GM18868 (cell line): ENCODE results near the gene OR8A1.

Experiments
- ATAC-seq: cut with Tn5 transposase; IDR thresholded peaks from one replicate; pipeline ENCODE4 v1.9.1; 2021; ENCODE audit warnings: mild to moderate bottlenecking, moderate library complexity; ENCODE audit not compliant: unreplicated experiment

Gene OR8A1

DNA sequence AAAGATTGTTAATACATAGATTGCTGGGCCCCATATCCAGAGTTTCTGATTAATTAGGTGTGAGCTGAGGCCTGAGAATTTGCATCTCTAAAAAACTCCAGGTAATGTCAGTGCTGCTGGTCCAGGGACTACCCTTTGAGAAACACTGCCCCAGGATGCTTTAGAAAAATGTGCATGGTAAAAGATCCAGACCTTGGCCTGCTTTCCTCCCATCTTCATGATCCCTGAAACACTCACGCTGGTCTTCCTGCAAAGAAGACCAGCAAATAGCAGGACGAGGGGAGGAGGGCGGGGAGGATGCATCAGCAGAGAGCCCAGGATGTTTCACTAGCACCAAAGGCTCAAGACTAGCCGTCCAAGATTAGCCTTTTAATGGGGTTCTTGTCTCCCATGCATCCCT, at the start of gene OR8A1:
TSS of gene OR8A1 (plus strand) at position 301 of the 400 bp plus-strand sequence. CDS start 123 bp downstream, outside the sequence.
- ATAC-seq = no peak

DNA sequence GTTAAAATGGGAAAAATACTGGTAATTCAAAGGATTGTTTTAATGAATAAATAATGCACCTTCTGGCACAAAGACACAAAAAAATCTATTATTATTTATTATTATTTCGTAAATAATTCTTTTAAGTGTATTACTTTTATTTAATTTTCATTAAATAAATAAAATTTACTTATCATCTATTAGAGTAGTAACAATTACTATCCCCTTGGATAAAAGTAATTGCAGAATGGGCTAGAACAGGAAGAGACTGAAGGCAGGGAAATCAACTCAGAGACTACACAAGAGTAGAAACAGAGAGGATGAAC, 49.3 kb upstream of the OR8A1 start:
- ATAC-seq = no peak

DNA sequence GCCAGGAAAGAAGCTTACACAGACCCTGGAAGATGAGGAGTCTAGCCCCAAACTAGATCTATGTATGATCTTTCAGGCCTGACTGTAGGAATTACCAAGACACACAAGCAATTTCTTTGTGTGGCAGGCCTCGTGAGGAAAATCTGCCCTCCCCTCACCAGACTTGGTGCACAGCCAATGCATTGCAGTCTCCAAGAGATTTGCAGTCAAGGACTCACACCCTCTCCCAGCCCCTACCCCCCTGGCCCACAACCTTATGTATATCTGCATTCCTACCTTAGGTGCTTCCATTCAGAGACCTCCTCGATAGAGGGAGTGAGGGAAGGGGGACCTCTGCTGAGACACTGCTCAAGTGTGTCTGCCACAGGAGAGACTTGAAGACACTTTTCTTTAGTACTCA, 36.2 kb upstream of the OR8A1 start:
- no peak for ATAC-seq

DNA sequence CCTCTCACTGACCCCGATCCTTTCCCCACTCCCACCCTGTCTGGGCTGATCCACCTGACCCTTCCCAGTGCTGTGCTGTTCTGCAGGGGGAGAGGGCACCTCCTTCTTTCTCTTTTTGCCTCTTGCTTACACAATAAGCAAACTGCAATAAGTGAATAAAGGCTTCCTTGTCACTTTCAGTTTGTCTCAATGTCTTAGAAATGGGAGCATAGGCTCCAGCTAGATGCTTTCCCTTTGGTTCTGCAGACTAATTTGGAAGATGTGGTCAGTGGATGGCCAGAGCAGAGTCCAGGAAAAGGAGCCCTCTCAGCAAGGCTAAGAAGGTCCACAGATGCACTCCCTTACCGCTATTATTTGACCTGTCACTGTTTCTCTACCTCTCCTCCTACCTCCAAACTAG, 35.7 kb upstream of the OR8A1 start:
- no peak for ATAC-seq

DNA sequence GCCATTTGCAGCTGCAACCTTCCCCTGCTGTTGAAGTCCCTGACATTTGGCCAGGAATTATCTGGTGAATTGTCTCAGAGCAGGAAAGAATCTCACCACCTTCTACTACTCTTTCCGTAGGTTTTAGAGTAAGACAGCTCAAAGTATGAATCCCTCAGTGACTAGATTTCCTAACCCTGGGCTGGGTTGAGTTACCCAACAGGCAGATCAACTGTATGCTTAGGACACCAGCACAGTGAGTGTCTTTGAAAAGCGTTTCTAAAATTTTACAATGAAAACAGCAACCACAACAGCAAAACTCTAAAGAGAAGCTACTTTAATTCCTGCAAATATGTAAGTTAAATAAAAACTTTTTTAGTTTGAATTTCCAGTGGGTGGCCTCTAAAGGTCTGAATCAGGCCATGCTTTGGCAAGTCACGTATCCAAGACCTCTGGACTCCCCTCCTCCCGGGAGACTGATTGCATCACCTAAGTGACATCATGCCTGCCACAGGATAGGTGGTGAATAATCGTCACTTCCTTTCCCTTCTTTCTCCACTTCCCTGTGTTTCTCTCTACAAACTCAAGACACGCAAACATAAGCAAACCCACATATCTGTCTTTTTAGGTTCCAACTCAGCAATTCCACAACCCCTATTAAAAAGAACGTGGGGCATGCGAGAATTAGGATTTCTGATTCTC, 34.1 kb upstream of the OR8A1 start:
- no peak for ATAC-seq

DNA sequence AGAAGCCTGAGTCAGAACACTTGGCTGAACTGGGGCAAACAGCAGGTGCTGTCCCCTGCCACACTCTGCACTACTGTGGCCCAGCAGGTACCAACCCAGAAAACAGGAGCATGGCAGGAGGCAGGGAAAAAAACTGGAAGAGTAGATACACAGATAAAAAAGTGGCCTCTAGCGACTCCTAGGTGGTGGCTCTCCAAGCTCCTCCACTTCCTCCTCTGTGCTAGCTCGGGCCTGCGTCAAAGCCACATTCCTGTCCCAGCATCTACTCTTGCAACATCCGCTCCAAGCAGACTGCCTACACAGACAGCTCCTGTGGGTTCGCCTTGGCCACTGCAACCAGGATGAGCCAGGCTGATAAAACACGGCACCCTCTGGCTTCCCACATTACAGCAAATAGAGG, 33.3 kb upstream of the OR8A1 start:
- ATAC-seq = no peak

DNA sequence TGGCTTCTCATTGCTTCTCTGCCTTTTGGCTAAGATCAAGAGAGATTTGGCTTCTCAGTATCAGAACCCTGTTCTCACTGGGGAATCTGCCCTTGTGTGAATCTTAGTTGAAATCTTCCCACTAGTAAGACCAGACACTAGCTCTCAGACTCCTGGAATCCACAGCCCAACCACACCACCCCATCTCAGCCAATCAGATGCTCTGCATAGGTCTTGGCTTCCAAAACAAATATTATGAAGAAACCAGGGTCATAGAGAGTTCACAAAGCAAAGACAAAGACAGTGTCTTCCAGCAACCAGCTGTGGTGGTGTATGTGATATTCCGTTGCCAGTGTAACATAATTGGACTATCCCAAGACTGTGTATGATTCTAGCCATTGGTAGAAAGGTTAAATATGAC, 31.8 kb upstream of the OR8A1 start:
- ATAC-seq = no peak

DNA sequence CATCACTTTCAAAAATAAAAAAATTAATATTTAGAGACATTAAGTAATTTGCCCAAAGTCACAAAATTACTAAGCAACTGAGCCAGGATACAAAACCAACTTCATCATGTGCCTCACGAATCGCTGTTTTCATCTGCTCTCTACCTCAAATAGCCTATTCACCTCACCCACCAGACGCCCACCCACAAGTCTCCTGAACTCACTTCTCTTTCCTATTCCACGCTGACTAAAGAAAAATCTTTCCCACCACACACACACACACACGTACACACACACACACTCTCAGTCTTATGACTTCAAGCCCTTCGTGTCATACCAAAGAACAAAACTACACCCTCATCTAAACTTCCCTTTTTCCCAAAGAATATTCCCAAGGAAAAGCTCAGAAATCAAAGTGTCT, 28.6 kb upstream of the OR8A1 start:
- ATAC-seq = no peak

DNA sequence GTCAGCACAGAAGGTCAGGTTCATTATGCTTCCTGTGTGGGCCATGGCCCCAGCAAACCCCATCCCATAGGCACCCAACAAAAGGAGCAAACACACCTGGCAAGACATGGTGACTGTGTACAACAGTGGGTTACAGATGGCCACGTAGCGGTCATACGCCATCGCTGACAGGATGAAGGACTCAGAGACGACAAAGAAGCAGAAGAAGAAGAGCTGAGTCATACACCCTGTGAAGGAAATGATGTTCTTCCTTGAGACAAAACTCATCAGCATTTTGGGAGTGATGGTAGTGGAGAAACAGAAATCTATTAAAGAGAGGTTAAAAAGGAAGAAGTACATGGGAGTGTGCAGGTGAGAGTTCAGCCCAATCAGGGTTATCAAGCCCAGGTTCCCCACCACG, 26.7 kb upstream of the OR8A1 start:
- ATAC-seq = no peak

DNA sequence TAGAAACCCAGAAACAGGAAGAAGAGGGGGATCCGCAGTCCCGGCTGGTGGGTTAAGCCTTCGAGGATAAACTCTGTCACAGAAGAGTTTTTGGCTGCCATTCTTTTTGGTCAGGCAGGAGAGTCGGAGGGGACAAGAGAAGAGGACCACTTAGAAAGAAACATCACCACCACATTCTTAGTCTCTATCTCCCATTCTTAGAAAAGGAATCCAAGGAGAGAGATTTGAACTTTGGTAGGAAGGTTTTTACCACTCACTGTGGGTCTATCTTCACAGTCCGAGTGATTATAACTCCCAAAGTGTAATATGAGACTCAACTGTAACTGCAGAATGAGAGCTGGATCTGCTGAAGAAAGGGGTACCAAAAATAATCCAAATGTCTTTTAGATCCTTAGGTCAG, 26.2 kb upstream of the OR8A1 start, which contains the start of gene OR8B12:
TSS of gene OR8B12 (minus strand) at position 101 of the 400 bp plus-strand sequence. CDS start at position 101, 0 bp downstream.
- no peak for ATAC-seq

DNA sequence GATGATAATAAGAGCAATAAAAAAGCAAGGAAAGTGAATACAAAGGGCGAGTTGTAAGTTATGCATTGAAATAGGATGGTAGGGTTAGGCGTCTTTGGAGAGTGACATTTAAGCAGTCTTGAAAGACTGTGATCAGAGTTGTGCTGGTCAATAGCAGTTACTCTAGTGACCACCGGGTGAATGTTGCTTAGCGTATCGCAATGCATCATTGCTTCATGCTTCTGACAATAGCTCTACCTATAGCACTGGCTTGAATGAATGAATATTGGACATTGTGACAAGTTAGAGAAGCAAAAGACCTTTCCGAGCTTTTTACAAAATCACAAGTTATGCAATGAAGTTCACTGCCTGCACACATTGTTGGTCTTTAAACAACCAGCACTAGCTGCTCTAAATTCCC, 18.6 kb upstream of the OR8A1 start:
- ATAC-seq = no peak

DNA sequence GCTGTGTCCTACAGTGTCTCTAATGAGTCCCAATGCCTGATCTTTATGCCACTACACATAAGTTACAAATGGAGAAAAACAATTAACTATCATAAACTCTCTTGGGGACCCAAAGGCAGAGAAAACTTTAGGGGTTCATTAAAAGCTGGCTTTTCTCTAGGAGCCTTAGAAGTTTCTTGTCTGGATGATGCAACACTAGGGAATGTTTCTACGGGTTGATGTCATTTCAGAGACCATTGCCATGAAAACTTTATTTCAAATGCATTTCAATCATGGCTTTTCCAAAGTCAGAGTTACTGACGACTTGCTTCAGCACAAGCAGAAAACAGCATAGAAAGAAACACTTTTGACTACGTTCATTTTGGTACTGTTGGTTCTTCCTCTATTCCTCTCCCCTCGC, 17.8 kb upstream of the OR8A1 start:
- ATAC-seq = no peak

DNA sequence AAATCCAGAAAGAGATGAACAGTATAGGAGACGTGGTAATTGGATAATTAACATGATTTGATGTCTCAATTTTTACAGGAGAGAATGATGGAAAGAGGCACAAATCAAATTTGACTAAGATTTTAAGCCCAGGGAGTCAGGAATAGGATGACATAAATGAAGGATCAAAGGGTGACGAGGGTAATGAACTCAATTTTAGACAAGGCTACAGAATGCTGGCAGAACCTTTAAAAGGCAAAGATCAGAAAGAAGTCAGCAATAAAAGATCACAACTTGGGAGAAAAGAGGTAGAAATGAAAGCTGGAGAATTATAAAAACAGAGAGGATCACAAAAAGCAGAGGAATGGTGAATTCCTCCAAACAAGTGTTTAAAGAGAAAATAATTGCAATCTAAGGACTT, 13.0 kb upstream of the OR8A1 start:
- no peak for ATAC-seq

DNA sequence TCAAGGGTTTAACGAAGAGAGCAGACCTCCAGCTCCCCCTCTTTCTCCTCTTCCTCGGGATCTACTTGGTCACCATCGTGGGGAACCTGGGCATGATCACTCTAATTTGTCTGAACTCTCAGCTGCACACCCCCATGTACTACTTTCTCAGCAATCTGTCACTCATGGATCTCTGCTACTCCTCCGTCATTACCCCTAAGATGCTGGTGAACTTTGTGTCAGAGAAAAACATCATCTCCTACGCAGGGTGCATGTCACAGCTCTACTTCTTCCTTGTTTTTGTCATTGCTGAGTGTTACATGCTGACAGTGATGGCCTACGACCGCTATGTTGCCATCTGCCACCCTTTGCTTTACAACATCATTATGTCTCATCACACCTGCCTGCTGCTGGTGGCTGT, 363 bp downstream of the OR8A1 start:
- ATAC-seq = no peak

DNA sequence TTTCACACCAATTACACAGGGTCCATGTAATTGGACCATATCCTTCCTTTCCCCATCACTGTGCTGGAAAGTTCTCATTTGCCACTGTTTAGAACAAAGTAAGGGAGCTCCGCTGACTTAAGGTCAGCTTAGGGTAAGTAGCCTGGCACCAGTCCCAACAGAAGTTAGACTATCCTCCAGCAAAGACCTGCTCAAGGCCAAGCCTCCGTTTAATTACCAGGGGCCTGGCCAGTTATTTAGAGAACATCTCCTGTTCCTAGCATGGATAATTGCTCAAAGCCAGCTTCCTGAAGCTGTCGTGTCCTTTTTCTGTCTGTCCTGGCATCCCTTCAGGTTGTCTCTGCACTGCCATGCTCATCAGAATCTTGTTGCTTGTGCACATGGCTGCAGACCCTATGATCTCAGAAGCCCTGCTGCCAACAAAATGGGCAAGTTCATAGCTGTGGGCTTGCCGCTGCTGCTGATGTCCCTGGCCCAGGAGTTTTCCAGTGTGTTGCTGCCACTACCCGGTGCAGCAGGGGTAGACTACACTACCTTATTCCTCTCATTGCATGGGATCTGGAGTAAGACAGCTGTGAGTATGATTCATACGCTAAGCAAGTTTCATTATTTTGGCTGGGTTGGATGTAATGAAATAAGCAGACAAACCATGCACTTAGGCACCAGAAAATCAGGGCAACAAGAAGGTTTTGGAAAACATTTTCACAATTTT, 8.1 kb downstream of the OR8A1 start:
- no peak for ATAC-seq

DNA sequence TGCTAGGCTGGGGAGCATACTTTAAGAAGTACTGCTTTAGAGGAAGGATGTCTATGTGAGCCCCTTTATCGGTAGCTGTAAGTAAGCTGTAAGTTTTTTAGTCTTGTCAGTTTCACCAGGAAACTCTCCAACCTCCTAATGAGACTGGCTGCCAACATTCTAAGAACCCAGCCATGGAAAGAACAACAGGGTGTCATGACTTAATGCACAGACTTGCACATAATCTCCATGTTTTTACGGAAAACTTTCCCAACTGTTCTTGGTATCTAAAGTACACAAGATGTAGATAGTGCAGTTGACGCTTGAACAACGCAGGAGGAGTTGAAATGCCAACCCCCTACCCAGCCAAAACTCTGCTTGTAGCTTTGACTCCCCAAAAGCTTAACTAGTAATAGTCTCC, 9.0 kb downstream of the OR8A1 start:
- ATAC-seq = no peak

DNA sequence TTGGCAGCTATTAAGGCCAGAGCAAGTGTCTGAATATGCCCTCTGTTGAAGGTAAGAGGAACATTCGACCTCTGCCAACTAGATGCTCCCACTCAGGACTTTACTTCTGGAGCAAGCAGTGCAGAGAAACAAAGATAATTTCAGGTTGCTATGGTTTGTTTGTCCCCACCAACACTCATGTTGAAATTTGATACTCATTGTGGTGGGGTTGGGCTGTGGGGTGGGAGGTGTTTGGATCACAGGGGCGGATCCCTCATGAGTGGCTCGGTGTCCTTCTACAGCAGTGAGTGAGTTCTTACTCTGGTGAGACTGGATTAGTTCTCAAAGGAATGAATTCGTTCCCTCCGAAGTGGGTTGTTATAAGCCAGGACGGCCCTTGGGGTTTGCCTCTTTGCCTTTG, 12.0 kb downstream of the OR8A1 start:
- no peak for ATAC-seq

DNA sequence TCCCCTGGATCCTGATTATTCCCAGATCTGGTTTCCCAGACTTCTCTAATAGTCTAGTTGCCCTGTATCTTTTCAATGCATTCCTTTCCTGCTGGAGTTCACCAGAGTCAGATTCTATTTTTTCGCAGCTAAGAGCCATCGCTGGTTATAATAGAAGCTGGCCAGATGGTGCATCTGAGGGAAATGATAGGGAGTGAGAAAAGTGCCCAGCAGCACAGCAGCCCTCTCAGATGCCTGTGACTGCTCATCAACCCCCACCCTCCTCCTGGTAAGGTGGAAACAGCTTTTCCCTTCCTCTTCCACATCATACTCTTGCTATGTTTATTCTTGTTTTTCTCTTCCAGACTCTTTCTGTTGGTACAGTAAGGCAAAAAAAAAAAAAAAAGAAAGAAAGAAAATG, 12.8 kb downstream of the OR8A1 start:
- no peak for ATAC-seq

DNA sequence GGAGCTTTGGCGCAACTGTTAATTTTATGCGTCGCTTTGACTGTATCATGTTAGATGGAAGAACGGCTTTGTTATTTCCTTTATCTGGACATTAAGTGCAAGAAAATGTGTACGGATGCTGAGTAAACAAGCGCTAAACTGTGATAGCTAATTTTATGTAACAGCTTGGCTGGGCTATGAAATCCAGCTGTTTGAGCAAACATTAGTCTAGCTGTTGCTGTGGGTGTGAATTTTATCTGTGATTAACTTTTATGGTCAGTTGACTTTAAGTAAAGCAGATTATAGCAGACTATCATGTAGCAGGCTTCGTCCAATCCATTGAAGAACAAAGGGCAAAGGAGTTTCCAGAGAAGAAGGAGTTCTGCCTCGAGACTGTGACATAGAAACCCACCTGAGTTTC, 14.0 kb downstream of the OR8A1 start:
- no peak for ATAC-seq

DNA sequence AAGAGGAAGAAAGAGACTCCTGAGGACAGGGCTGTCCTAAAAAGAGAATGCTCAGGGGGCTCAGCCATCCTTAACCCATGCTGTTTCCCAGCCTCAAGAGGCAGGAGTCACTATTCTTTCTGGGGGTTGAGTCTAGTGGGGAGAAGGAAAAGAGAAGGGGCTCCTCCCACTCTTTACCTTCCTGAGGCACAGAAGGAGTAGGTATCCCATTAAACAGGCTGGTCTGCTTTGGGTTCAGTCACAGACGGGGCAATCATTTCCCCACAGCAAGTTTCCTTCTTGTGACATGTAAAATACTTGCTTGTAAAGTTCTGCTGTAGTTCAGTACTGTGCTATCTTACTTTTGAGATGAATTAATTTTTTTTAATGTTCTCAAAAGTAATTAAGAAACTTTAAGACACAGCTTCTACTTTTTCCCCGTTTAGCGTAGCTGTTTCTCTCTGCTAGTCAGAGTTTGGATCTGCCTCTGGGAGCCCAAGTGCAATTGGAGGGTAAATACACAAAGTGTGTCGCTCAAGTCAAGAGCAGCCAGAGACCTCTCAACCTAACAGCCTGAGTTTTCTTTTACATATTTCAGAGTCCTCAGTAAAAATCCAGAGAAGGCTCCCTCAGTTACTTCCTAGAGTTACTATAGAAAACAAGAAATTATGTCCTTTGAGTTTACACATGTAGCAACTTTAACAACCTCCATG, 15.0 kb downstream of the OR8A1 start:
- ATAC-seq = no peak

DNA sequence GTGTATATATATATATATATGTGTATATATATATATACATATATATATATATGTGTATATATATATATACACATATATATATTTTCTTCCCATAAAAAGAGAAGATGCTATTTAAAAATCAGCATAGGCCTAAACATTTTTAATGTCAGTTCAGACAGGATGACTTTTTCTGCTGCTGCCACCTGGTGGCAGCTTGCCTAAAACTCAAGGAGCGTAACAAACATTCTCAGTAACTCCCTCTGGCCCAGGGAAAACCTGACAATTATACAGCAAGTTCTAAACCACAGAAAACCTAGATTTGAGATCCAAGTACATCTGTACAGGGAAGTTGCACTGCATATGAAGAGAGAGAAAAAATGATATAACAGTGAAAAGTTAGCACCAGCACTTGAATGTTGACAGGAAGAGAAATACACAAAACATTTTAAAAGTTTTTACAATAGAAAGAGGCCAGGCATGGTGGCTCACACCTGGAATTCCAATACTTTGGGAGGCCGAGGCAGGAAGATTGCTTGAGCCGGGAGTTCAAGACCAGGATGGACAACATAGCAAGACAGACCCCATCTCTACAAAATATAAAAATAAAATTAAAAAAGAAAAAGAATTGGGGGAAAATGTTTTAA, 16.6 kb downstream of the OR8A1 start:
- no peak for ATAC-seq

DNA sequence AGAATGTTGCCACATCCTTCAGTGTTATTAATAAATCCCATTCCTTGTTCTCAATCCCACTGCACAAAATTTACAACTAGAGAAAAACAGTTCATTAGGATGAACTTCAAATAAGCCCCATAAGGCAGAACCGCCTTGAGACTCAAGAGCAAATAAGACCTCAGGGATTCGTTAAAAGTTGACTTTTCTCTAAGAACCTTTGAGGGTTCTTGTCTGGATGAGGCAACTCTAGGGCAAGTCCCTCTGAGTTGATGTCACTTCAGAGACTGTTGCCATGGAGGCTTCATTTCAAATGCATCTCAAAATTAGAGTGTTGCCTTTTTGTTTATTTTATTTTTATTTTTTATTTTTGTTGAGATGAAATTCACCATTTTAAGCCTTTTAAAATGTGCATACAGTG, 21.6 kb downstream of the OR8A1 start:
- no peak for ATAC-seq
